GM21737 (cell line): ENCODE data around the gene SLC22A1.

Experiments used
- ATAC-seq: cut with Tn5 transposase; IDR thresholded peaks from one replicate; pipeline ENCODE4 v1.9.1; 2021; ENCODE audit warnings: mild to moderate bottlenecking, moderate library complexity; ENCODE audit not compliant: unreplicated experiment

The SLC22A1 gene

GRCh38 chr6:160207618-160208017, 86.0 kb downstream of the SLC22A1 start:
- no peak for ATAC-seq
